Measurements from ENCODE around the gene XXYLT1. TPM values are rescaled to one million over a fixed set of nuclear protein-coding genes. Genes with fewer than 3 reads are reported as not detected.
"Not testable (repeated sequence)": the region's sequence is repeated elsewhere in the genome, so short reads cannot be mapped to it uniquely, and the experiment has no call there.

The XXYLT1 gene
- total RNA-seq, 1 donor from 2014 or later: 41.1 TPM

GRCh38 chr3:195219351-195220230, 51.4 kb downstream of the XXYLT1 start:
- DNase-seq (ENCODE audit: low read depth, low spot score): no peak
- Mint-ChIP-seq H3K36me3 (ENCODE audit: low read depth) (peaks cover 14% of the 10 kb centered on the region), H3K9me3 (no peaks in the 10 kb centered on the region), H3K27ac (ENCODE audit: unreplicated experiment) (no peak overlapping the region), H3K27me3 (ENCODE audit: low read depth) (no peaks in the 10 kb centered on the region), H3K4me1 (peaks cover 4% of the 10 kb centered on the region), H3K4me3 (no peak overlapping the region)
- no peak for TF ChIP-seq CTCF (conservative IDR thresholded peaks at IDR 0.05)

DNA sequence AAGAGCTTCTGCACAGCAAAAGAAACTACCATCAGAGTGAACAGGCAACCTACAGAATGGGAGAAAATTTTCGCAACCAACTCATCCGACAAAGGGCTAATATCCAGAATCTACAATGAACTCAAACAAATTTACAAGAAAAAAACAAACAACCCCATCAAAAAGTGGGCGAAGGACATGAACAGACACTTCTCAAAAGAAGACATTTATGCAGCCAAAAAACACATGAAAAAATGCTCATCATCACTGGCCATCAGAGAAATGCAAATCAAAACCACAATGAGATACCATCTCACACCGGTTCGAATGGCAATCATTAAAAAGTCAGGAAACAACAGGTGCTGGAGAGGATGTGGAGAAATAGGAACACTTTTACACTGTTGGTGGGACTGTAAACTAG, 52.6 kb downstream of the XXYLT1 start:
- not testable (repeated sequence) for DNase-seq (ENCODE audit: low read depth, low spot score)

DNA sequence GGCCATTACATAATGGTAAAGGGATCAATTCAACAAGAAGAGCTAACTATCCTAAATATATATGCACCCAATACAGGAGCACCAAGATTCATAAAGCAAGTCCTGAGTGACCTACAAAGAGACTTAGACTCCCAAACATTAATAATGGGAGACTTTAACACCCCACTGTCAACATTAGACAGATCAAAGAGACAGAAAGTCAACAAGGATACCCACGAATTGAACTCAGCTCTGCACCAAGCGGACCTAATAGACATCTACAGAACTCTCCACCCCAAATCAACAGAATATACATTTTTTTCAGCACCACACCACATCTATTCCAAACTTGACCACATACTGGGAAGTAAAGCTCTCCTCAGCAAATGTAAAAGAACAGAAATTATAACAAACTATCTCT, 55.4 kb downstream of the XXYLT1 start:
- not testable (repeated sequence) for H3K4me3 Mint-ChIP-seq; H3K9me3 Mint-ChIP-seq; DNase-seq (ENCODE audit: low read depth, low spot score); H3K27me3 Mint-ChIP-seq (ENCODE audit: low read depth); H3K27ac Mint-ChIP-seq (ENCODE audit: unreplicated experiment)
- H3K4me1 Mint-ChIP-seq: peaks cover 10% of the 10 kb centered on the region
- peaks cover 14% of the 10 kb centered on the region for H3K36me3 Mint-ChIP-seq (ENCODE audit: low read depth)

More for the DNA sequence above, 52.6 kb downstream of the XXYLT1 start:
- H3K27ac Mint-ChIP-seq (ENCODE audit: unreplicated experiment); H3K4me3 Mint-ChIP-seq; H3K4me1 Mint-ChIP-seq; H3K9me3 Mint-ChIP-seq; H3K27me3 Mint-ChIP-seq (ENCODE audit: low read depth): not testable (repeated sequence)
- peaks cover 13% of the 10 kb centered on the region for H3K36me3 Mint-ChIP-seq (ENCODE audit: low read depth)

DNA sequence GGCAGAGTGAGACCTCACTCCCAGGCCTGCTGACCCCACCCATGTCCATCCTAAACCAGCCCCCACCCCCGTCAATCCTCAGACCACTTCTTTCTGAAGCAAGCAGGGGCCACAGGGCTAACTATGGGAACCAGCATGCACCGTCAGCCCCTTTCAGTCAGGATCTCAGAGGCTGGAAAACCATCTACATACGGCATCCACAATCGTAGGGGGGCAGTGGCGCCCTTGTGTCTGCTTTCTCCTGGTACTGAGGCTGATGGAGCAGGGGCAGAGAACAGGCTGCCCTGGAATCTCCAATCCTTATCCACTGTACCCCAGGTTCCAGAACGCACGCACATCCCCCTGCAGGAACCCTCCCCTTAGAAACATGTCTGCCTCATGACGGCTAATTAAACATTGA, 56.6 kb downstream of the XXYLT1 start:
- Mint-ChIP-seq H3K9me3 (peaks cover 4% of the 10 kb centered on the region), H3K4me3 (no peak overlapping the region), H3K36me3 (ENCODE audit: low read depth) (peaks cover 14% of the 10 kb centered on the region), H3K27ac (ENCODE audit: unreplicated experiment) (no peak overlapping the region), H3K4me1 (peaks cover 20% of the 10 kb centered on the region), H3K27me3 (ENCODE audit: low read depth) (no peaks in the 10 kb centered on the region)
- no peak for TF ChIP-seq CTCF (conservative IDR thresholded peaks at IDR 0.05)
- no peak for DNase-seq (ENCODE audit: low read depth, low spot score)

GRCh38 chr3:195213639-195214315, 57.2 kb downstream of the XXYLT1 start:
- H3K27ac Mint-ChIP-seq (ENCODE audit: unreplicated experiment): no peak overlapping the region
- peaks cover 25% of the 10 kb centered on the region for H3K4me1 Mint-ChIP-seq
- DNase-seq (ENCODE audit: low read depth, low spot score): no peak
- TF ChIP-seq CTCF (conservative IDR thresholded peaks at IDR 0.05): no peak
- no peak overlapping the region for H3K4me3 Mint-ChIP-seq
- peaks cover 4% of the 10 kb centered on the region for H3K9me3 Mint-ChIP-seq
- H3K36me3 Mint-ChIP-seq (ENCODE audit: low read depth): peaks cover 9% of the 10 kb centered on the region
- H3K27me3 Mint-ChIP-seq (ENCODE audit: low read depth): no peaks in the 10 kb centered on the region

DNA sequence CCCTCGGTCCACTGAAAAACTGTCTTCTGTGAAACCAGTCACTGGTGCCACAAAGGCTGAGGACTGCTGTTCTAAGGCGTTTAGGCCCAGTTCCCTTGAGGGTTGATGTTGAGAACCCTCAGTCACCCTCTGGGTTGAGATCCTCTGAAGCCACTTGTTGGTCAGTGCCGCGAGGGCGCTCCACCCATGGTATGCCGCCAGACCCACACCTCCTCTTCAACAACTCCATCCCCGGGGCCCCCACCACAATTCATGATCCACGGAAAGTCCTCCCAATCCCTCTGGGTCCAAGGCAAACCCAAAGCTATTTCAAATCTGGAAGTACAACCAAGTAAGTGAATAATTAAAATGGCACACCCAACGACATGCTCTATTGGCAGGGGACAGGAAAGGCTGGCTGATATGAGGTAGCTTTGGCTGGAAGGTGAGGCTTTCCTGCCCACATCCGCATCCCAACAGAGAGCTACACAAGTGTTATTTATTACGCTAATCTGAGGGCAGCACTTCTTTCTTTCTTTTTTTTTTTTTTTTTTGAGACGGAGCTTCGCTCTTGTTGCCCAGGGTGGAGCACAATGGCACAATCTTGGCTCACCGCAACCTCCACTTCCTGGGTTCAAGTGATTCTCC, 58.1 kb downstream of the XXYLT1 start:
- no peak overlapping the region for H3K27ac Mint-ChIP-seq (ENCODE audit: unreplicated experiment)
- H3K27me3 Mint-ChIP-seq (ENCODE audit: low read depth): no peaks in the 10 kb centered on the region
- H3K9me3 Mint-ChIP-seq: peaks cover 4% of the 10 kb centered on the region
- no peak for DNase-seq (ENCODE audit: low read depth, low spot score)
- H3K4me3 Mint-ChIP-seq: no peak overlapping the region
- H3K4me1 Mint-ChIP-seq: peaks cover 33% of the 10 kb centered on the region
- peaks cover 9% of the 10 kb centered on the region for H3K36me3 Mint-ChIP-seq (ENCODE audit: low read depth)
- no peak for TF ChIP-seq CTCF (conservative IDR thresholded peaks at IDR 0.05)
